GM08714 (cell line): ENCODE data around the gene ARL8A.
"Not testable (repeated sequence)": the region's sequence is repeated elsewhere in the genome, so short reads cannot be mapped to it uniquely, and the experiment has no call there.

Experiments
- H3K4me3 ChIP-seq: fragments of 200-500 bp; sonication (Bioruptor generic); 2 replicates; pipeline ENCODE4 v1.5.1; 2014; ENCODE audit warnings: mild to moderate bottlenecking, low read length, inconsistent platforms
- ZNF274 ChIP-seq: IDR thresholded peaks from 2 replicates; pipeline ENCODE4 v1.6.1; 2012; ENCODE audit warnings: mild to moderate bottlenecking, low read depth, low read length

The ARL8A gene

DNA sequence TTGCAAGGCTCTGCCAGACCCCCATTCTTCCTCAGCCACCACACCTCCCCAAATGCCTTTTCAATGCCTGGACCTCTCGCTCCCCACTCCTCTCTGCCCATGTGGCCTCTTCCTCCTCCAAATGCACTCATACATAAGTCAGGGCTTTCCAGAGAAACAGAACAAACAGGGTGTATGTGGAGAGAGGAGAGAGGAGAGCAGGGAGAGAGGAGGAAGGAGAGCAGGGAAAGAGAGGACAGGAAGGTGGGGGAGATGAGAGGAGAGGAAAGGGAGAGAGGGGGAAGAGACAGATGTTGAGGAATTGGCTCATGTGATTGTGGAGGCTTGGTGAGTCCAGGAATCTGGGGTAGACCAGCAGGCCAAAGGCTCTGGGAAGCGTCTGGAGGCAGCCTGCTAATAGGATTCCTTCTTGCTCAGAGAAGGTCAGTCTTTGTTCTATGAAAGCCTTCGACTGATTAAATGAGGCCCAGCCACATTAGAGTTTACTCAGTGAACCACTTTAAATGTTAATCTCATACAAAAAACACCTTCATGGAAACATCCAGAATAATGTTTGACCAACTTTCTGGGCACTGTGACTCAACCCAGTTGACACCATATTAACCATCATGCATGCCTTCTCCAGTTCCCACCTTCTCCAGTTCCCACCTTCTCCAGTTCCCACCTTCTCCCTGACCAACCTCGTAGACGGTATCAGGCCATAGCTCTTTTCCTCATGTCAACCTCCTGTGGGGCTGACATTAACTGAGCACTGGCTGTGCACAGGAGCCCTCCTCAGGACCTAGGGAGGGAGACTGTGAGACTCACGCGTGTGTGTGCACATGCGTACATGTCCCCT, 37.7 kb upstream of the ARL8A start:
- TF ChIP-seq ZNF274: no peak
- H3K4me3 ChIP-seq: no peak overlapping the region

DNA sequence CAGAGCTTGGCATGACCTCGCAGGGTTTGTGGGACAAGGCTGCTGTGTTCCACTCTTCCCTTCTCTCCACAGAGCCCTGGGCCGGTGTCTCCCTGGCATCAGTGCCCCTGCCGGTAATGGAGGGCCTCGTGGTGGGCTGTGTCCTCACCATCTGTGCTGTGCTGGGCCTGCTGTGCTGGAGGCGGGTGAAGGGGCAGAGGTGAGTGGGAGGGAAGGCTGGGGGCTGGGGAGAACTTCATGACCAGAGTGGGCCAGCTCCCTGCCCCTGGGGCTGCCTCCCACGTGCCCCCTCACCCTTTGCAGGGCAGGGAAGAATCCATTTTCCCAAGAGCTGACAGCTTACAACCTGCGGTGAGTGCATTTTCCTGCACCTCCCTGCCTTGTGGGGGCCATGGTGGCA, 37.0 kb upstream of the ARL8A start:
- no peak for TF ChIP-seq ZNF274
- no peak overlapping the region for H3K4me3 ChIP-seq

DNA sequence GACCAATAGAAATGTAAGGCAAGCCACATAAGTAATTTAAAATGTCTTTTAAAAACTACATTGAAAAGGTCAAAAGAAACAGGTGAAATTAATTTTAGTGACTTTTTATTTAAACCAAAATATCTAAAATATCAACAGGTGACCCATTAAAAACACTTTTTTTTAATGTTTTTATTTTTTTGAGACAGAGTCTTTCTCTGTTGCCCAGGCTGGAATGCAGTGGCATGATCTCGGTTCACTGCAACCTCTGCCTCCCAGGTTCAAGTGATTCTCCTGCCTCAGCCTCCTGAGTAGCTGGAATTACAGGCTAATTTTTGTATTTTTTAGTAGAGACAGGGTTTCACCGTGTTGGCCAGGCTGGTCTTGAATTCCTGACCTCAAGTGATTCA, 36.2 kb upstream of the ARL8A start:
- not testable (repeated sequence) for H3K4me3 ChIP-seq

DNA sequence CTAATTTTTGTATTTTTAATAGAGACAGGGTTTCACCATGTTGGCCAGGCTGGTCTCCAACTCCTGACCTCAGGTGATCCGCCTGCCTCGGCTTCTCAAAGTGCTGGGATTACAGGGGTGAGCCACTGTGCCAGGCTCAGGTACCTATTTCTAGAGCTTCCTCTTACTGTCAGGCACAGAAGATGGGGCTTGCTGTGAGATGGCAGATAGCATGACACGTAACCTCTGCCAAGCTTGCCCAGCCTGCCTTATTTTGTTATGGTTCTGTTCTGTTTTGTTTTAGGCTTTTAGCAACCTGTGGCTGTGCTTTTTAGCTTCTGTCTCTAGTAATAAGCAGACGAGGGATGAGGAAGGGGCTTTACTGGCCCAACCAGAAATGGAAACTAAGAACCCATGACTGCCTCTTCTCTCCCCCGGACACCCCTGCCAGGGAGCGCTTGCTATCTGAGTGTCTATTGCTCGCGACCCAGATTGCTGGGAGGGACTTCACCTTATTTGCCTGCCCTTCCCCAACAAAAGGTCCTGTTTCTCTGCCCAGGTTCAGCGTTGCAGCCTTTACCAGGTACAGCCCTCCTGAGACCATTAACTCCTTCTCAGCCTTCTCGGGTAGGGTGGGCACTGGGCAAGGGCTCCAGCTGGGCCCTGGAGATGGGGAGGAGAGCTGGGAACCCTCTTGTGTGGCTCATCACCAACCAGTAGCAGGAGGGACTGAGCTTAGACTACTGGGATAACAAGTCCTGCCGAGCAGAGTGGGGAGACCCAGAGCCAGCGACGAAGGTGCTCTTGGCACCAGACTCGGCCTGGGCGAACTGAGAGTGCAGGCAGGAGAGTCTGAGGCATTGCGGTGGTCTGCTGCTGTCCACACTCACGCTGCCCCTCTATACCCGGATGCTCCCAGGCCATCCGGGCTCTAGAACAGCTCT, 35.6 kb upstream of the ARL8A start:
- no peak for TF ChIP-seq ZNF274
- no peak overlapping the region for H3K4me3 ChIP-seq

DNA sequence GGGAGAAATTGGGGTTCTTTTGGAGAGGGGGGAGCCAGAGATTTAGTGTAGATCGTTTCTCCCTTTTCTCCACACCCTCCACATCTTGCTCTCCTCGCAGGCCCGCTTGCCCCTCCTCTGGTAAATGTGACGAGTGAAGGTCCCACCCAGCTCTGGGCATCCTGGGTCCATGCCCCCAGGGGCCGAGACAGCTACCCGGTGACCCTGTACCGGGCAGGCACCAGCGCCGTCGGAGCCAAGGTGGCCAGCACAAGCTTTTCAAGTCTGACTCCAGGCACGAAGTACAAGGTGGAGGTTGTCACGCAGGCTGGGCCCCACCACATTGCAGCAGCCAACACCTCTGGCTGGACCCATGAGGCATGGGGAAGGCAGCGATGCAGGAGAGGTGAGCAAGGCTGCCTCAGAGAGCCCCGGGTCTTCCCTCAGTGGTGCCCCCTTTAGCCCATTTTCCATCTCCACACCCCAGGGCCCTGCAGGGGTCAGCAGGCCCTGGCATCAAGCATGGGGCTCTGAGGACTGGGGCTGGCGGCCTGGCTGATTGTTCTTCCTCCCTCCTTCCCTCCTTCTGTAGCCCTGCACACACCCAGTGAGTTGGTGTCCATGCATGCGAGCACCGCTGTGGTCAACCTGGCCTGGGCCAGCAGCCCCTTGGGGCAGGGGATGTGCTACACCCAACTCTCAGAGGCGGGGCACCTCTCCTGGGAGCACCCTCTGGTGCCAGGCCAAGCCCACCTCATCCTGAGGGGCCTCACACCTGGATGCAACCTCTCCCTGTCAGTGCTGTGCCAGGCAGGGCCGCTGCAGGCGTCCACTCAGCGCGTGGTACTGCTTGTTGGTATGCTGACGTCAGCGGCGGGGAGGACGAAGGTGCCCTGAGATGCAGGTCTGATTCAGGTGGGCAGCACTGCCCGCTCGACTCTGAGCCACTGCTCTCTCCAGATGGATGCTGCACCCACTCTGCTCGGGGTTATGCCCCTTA, 32.7 kb upstream of the ARL8A start:
- no peak overlapping the region for H3K4me3 ChIP-seq
- no peak for TF ChIP-seq ZNF274

DNA sequence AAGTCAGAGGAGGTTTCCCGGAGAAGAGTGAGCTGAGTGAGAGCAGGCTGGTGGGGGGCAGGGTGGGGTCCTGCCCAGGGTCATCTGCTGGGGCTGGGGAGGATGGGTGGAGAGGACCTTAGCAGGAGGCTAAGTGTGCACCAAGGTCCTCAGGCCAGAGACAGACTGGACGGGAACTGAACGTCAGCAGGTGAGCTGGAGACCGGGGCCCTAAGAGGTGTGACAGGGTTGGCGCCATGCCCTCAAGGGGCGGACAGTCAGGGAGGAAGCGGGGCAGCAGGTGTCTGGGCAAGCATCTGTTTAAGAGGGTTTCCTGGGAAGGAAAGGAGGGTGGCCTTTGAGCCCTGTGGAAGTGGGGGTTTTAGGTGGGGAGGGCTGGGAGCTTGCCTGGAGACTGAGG, 29.5 kb upstream of the ARL8A start:
- no peak for TF ChIP-seq ZNF274
- no peak overlapping the region for H3K4me3 ChIP-seq

DNA sequence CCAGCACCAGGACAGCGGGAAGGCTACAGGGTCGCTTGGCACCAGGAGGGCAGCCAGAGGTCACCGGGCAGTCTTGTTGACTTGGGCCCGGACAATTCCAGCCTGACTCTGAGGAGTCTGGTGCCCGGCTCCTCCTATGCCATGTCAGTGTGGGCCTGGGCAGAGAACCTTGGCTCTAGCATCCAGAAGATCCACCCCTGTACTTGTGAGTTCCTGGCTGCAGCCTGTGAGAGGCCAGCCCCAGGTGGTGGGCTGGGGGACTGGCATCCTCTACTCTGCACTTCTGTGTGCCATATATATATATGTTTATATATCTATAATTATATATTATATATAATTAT, 27.4 kb upstream of the ARL8A start:
- TF ChIP-seq ZNF274: no peak

DNA sequence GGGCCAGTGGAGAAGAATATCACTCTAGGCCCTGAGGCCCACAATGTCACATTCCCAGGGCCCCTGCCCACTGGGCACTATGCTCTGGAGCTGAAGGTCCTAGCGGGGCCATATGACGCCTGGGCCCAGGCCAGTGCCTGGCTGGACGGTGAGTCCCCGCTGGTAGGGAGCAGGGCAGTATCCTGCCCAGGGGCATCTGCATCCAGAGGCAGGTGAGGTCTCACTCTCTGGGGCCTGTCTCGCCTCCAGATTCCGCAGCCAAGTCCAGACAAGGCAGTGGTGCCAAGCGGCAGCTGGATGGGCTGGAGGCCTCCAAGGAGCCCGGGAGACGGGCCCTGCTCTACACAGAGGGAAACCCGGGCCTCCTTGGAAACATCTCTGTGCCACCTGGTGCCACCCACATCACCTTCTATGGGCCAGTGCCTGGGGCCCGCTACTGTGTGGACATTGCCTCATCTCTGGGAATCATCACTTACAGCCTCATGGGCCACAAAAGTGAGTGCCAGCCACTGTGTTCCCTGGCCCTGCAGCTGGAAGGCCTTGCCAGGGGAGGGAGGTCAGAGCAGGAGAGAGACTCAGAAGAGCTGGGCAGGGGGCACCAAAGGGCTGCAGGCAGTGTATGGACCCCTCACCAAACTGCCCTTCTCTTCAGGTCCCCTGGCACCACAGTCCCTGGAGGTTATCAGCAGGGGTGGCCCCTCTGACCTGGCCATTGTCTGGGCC, 26.9 kb upstream of the ARL8A start:
- no peak overlapping the region for H3K4me3 ChIP-seq
- TF ChIP-seq ZNF274: no peak

More for the DNA sequence above, 27.4 kb upstream of the ARL8A start:
- no peak overlapping the region for H3K4me3 ChIP-seq

DNA sequence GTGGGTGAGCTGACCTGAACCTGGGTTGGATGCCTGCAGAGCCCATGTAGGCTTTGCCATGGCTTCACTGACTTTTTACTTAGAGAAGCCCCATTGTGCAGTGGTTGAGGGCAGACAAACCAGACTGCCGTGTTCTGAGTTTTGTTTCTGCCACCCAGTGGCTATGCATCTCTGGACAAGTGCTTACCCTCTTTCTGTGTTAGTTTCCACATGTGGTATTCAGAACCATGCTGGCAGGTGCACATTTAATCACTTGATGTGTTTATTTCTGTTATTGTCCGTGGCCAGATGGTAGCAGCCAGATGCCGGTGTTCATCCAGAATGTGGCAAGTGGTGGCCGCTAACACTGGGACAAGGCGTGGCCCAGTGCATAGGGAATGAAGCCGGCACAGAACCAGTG, 26.2 kb upstream of the ARL8A start:
- no peak for TF ChIP-seq ZNF274

DNA sequence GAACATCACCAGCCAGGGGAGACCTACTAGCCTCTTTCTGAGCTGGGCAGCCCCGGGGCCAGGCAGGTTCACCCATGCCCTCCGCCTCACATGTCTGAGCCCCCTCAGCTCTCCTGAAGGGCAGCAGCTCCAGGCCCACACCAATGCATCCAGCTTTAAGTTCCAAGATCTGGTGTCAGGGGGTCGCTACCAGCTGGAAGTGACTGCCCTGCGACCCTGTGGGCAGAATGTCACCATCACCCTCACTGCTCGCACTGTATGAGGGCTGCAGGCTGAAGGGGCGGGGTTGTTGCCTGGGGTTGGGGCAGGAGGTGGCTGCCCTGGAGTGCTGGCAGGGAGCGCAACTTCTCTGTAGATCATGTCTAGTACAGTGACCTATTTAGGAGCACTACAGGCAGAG, 24.3 kb upstream of the ARL8A start:
- TF ChIP-seq ZNF274: no peak
- no peak overlapping the region for H3K4me3 ChIP-seq

More for the DNA sequence above, 26.2 kb upstream of the ARL8A start:
- no peak overlapping the region for H3K4me3 ChIP-seq

DNA sequence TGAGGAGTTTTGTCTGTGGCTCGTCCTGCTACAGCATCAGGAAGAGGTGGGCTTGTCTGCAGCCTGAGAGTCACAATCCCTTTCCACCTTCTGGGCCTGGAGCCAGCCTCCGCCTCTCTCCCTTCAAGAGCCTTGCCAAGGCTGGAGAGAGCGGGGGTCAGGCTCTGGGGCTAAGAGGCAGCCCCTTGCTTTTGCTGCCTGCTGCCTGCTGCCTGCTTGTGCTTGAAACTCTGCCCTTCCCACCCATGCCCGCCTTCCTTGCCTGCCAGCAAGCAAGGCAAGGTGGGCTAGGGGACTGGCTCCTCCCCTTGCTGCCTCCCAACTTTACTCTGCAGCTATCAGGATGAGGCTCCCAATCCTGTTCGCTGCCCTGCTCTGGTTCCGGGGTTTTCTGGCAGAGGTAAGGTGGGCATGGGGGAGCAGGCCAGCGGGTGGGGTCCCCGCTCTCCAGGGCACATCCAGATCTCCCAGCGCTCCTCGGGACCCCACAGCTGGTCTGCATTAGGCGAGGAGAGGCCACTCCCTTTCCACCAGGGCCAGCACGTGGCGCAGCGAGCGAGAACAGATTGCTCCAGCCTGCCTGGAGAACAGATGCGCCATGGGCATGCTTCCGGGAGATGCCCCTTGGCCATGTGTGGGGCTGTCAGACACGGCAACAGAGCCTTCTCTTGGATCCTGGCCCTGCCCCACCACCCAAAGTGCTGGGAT, 23.3 kb upstream of the ARL8A start:
- TF ChIP-seq ZNF274: no peak
- H3K4me3 ChIP-seq: no peak overlapping the region

DNA sequence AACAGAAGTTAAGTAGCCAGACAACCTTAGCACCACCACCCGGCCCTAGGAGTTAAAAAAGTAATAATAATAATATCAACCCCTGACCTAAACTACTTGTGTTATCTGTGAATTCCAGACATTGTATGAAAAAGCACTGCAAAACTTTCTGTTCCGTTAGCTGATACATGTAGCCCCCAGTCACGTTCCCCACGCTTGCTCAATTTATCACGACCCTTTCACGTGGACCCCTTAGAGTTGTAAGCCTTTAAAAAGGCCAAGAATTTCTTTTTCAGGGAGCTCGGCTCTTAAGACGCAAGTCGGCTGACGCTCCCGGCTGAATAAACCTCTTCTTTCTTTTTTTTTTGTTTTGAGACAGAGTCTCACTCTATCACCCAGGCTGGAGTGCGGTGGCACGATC, 22.5 kb upstream of the ARL8A start:
- H3K4me3 ChIP-seq: not testable (repeated sequence)
